HepG2 (cell line): ENCODE data around the gene TTC8.

ENCODE experiments used
- ARID2 ChIP-seq: sonication (generic); formaldehyde crosslinking; IDR thresholded peaks from 2 replicates; pipeline ENCODE4 v1.8.1; 2022; ENCODE audit warnings: mild to moderate bottlenecking, missing genetic modification reagents, borderline replicate concordance
- EZH2 ChIP-seq: conservative IDR thresholded peaks from 2 replicates; pipeline ENCODE4 v1.6.1; 2012; ENCODE audit warnings: mild to moderate bottlenecking, low read depth, low read length, moderate library complexity
- FOXP1 ChIP-seq, 2 experiments: fragments of 450-650 bp in 1 of 2; IDR thresholded peaks; 2 replicates each; pipeline ENCODE4 v1.6.1; 2017 to 2018; ENCODE audit warnings: antibody characterized with exemption in 1 of 2
- POLR2A ChIP-seq, 2 experiments: IDR thresholded peaks; 2 replicates each; pipeline ENCODE4 v1.6.1; 2011; ENCODE audit warnings: low read depth in 2 of 2, low read length in 2 of 2, mild to moderate bottlenecking in 1 of 2, moderate library complexity in 1 of 2; ENCODE audit not compliant: insufficient read depth in 1 of 2
- POLR2AphosphoS5 ChIP-seq: IDR thresholded peaks from 2 replicates; pipeline ENCODE4 v1.6.1; 2012; ENCODE audit warnings: low read depth, low read length
- RFX5 ChIP-seq: IDR thresholded peaks from 2 replicates; pipeline ENCODE4 v1.6.1; 2011; ENCODE audit warnings: low read depth, low read length, improper control_type of control experiment
- ZFP36L1 ChIP-seq: sonication (generic); formaldehyde crosslinking; IDR thresholded peaks from 2 replicates; pipeline ENCODE4 v1.8.0; 2022; ENCODE audit warnings: mild to moderate bottlenecking, missing genetic modification reagents, moderate library complexity
- ZNF121 ChIP-seq: sonication (generic); formaldehyde crosslinking; IDR thresholded peaks from 2 replicates; pipeline ENCODE4 v1.5.0; 2020; ENCODE audit warnings: mild to moderate bottlenecking, missing genetic modification reagents
- TF ChIP-seq, protein P1 (sequence below), 2 experiments: sonication (generic) in 1 of 2; formaldehyde crosslinking in 1 of 2; IDR thresholded peaks; 2 replicates each; pipeline versions ENCODE4 v1.6.1 to v1.9.0; 2014 to 2022; ENCODE audit warnings: antibody characterized with exemption in 1 of 2, borderline replicate concordance in 1 of 2, inconsistent platforms in 1 of 2, low read depth in 1 of 2, missing genetic modification reagents in 1 of 2

GRCh38 chr14:88829685-88830302, 5.3 kb downstream of the TTC8 start:
- TF ChIP-seq POLR2AphosphoS5 (no peak), ZFP36L1 (no peak), POLR2A (IDR thresholded peaks at IDR 0.05; ENCODE audit: insufficient read depth in 1 of 2, low read depth in 2 of 2, low read length in 2 of 2) (no peak), FOXP1 (IDR thresholded peaks at IDR 0.05) (no peak), FOXP1 (CRISPR knock-in tag; IDR thresholded peaks at IDR 0.05) (no peak), RFX5 (no peak), ARID2 (CRISPR knock-in tag) (no peak), ZNF121 (CRISPR knock-in tag) (no peak), EZH2 (no peak)
- TF ChIP-seq, protein P1, sequence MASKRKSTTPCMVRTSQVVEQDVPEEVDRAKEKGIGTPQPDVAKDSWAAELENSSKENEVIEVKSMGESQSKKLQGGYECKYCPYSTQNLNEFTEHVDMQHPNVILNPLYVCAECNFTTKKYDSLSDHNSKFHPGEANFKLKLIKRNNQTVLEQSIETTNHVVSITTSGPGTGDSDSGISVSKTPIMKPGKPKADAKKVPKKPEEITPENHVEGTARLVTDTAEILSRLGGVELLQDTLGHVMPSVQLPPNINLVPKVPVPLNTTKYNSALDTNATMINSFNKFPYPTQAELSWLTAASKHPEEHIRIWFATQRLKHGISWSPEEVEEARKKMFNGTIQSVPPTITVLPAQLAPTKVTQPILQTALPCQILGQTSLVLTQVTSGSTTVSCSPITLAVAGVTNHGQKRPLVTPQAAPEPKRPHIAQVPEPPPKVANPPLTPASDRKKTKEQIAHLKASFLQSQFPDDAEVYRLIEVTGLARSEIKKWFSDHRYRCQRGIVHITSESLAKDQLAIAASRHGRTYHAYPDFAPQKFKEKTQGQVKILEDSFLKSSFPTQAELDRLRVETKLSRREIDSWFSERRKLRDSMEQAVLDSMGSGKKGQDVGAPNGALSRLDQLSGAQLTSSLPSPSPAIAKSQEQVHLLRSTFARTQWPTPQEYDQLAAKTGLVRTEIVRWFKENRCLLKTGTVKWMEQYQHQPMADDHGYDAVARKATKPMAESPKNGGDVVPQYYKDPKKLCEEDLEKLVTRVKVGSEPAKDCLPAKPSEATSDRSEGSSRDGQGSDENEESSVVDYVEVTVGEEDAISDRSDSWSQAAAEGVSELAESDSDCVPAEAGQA (IDR thresholded peaks at IDR 0.05; ENCODE audit: low read depth): no peak
- TF ChIP-seq, protein P1 (CRISPR knock-in tag; IDR thresholded peaks at IDR 0.05; ENCODE audit: borderline replicate concordance): no peak
